Measurements from ENCODE around the gene PSG1.
"Not testable (repeated sequence)": the region's sequence is repeated elsewhere in the genome, so short reads cannot be mapped to it uniquely, and the experiment has no call there.

The PSG1 gene

GRCh38 chr19:42899110-42899509, 19.6 kb upstream of the PSG1 start:
- not testable (repeated sequence) for H3K27me3 Mint-ChIP-seq (ENCODE audit: low read depth); H3K4me3 Mint-ChIP-seq; H3K9me3 Mint-ChIP-seq; H3K36me3 Mint-ChIP-seq (ENCODE audit: low read depth); H3K27ac Mint-ChIP-seq; H3K4me1 Mint-ChIP-seq (ENCODE audit: low read depth)

DNA sequence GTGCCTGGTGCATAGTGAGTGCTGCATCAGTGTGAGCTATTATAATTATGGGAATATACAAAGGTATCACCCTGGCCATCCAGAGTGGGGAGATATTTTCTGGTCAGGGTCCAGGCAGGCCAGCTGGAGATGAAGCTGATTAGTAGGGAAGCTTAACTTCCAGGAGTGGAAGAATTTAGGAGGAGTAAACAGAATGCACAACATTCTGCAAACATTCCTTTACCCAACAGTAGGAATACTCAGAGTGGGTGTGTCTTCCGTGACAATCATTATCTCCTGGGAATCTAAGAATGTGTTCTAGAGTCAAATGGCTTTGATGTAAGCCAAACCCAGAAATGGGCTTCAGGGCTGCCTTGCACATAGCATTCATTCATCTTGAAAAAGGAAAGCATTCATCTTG, 19.1 kb upstream of the PSG1 start:
- H3K27ac Mint-ChIP-seq; H3K27me3 Mint-ChIP-seq (ENCODE audit: low read depth); H3K9me3 Mint-ChIP-seq; H3K4me3 Mint-ChIP-seq; H3K4me1 Mint-ChIP-seq (ENCODE audit: low read depth); H3K36me3 Mint-ChIP-seq (ENCODE audit: low read depth): not testable (repeated sequence)

- H3K36me3 Mint-ChIP-seq (ENCODE audit: low read depth); H3K27me3 Mint-ChIP-seq (ENCODE audit: low read depth); H3K27ac Mint-ChIP-seq; H3K4me3 Mint-ChIP-seq; H3K9me3 Mint-ChIP-seq; H3K4me1 Mint-ChIP-seq (ENCODE audit: low read depth): not testable (repeated sequence)
These were observed 18.2 kb upstream of the PSG1 start for GRCh38 chr19:42897729-42898128.

DNA sequence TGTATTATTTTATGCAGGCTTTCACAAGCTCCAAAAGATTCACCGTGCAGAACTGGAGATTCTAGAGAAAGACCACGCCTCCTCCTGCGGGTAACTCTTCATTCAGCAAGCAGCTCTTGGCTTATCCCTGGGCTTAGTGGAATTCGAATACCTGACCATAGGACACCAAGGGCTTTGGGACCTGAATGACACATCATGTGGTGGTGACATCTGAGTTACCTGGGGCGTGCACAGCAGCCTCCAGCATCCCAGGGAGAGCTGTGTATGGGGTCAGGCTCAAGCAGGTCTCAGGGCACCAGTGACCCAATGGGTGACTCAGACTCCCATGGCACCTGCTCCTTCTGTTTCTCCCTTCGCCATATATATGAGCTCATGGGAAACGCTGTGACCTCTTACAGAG, 10.9 kb upstream of the PSG1 start:
- not testable (repeated sequence) for H3K9me3 Mint-ChIP-seq; H3K4me1 Mint-ChIP-seq (ENCODE audit: low read depth); H3K36me3 Mint-ChIP-seq (ENCODE audit: low read depth); H3K27me3 Mint-ChIP-seq (ENCODE audit: low read depth); H3K4me3 Mint-ChIP-seq; H3K27ac Mint-ChIP-seq

GRCh38 chr19:42887876-42888445, 8.4 kb upstream of the PSG1 start:
- not testable (repeated sequence) for H3K36me3 Mint-ChIP-seq (ENCODE audit: low read depth); H3K27ac Mint-ChIP-seq; H3K4me1 Mint-ChIP-seq (ENCODE audit: low read depth); H3K4me3 Mint-ChIP-seq; H3K27me3 Mint-ChIP-seq (ENCODE audit: low read depth); H3K9me3 Mint-ChIP-seq

GRCh38 chr19:42882730-42883129, 3.2 kb upstream of the PSG1 start:
- H3K9me3 Mint-ChIP-seq; H3K4me3 Mint-ChIP-seq; H3K27ac Mint-ChIP-seq; H3K4me1 Mint-ChIP-seq (ENCODE audit: low read depth); H3K27me3 Mint-ChIP-seq (ENCODE audit: low read depth); H3K36me3 Mint-ChIP-seq (ENCODE audit: low read depth): not testable (repeated sequence)

DNA sequence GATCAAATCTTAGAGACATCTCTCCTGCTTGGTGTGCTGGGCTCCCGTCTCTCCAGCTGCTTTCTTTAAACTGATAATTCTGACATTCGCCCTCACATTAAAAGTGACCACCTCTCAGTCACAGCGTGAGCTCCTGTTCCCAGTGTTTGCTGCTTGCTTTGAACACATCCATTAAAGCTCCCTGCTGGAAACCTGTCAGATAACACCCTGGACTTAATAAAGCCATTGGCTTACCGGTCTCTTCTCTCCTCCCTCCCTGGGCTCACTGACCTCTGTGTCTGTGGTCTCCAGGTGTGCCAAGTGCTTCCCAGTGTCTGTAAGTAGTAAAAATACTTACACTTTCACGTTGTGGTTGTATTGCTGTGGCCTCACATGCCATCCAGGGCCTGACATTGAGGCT, 2.5 kb upstream of the PSG1 start:
- H3K27me3 Mint-ChIP-seq (ENCODE audit: low read depth); H3K4me3 Mint-ChIP-seq; H3K36me3 Mint-ChIP-seq (ENCODE audit: low read depth); H3K4me1 Mint-ChIP-seq (ENCODE audit: low read depth); H3K9me3 Mint-ChIP-seq; H3K27ac Mint-ChIP-seq: not testable (repeated sequence)

DNA sequence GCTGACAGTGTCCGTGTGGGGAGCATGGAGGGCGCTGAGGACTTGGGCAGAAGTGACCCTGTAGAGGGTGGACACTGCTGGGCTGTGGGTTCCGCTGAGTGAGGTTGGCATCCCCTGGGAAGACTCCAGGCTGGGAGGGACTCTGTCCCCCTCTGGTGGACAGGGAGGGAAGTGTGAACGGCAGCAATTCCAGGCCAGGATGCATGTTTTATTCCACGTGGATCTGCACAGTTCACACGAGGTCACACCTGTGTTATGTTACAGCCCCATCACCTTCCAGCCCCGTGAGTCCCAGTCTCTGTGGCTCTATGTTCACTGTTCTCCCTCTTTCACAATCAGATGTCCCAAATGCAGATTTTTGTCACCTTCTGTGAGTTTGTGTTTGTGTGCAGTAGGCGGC, 1.8 kb upstream of the PSG1 start:
- H3K27ac Mint-ChIP-seq; H3K4me1 Mint-ChIP-seq (ENCODE audit: low read depth); H3K9me3 Mint-ChIP-seq; H3K4me3 Mint-ChIP-seq; H3K27me3 Mint-ChIP-seq (ENCODE audit: low read depth); H3K36me3 Mint-ChIP-seq (ENCODE audit: low read depth): not testable (repeated sequence)

- H3K4me1 Mint-ChIP-seq (ENCODE audit: low read depth); H3K36me3 Mint-ChIP-seq (ENCODE audit: low read depth); H3K27ac Mint-ChIP-seq; H3K9me3 Mint-ChIP-seq; H3K4me3 Mint-ChIP-seq; H3K27me3 Mint-ChIP-seq (ENCODE audit: low read depth): not testable (repeated sequence)
These were observed 1.1 kb upstream of the PSG1 start for GRCh38 chr19:42880621-42881020.

- H3K4me3 Mint-ChIP-seq, result not testable (repeated sequence)
These were observed 2.9 kb downstream of the PSG1 start for GRCh38 chr19:42876596-42876995.

GRCh38 chr19:42875881-42876280, 3.6 kb downstream of the PSG1 start:
- not testable (repeated sequence) for H3K27me3 Mint-ChIP-seq (ENCODE audit: low read depth); H3K4me3 Mint-ChIP-seq; H3K27ac Mint-ChIP-seq; H3K4me1 Mint-ChIP-seq (ENCODE audit: low read depth); H3K9me3 Mint-ChIP-seq; H3K36me3 Mint-ChIP-seq (ENCODE audit: low read depth)

More at GRCh38 chr19:42876596-42876995, 2.9 kb downstream of the PSG1 start:
- not testable (repeated sequence) for H3K27me3 Mint-ChIP-seq (ENCODE audit: low read depth); H3K9me3 Mint-ChIP-seq; H3K27ac Mint-ChIP-seq; H3K36me3 Mint-ChIP-seq (ENCODE audit: low read depth); H3K4me1 Mint-ChIP-seq (ENCODE audit: low read depth)

DNA sequence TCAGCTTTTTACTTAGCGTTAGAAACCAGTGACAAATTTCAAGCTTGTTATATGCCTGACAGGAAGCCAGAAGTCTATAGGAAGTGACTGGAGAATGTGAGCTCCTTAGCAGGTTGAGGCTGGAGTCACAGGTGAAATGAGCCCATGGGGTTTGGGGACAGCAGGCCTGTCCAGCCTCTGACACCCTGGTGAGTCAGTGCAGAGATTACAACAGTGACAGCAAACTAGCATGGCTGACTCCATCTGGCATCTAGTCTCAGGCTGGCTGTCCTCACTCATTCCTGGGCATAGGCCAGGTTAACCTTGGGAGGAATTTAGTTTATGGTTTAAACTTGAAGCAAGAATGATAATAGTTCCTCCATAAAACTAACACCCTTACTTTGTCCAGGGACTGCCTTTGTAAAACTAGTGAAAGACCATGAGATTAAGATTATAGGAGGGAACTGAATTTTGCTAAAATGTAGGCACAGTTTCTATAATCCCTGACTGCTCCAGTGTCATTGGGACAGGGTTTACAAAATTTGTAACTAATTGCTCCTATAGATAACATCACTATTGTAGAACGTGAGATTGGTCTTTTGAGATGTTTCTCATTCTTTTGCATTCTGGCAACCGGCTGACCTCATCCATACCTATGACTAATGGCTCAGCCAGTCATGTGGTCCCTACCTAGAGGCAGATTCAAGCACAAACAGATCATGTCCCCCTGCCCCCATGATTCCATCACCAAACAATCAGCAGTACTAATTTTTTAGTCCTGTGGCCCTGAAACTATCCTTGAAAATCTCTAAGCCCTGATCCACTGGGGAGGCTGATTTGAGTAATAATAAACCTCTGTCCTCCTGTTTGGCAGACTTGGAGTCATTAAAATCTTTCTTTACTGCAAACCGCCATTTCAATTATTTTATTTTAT, 4.4 kb downstream of the PSG1 start:
- H3K4me1 Mint-ChIP-seq (ENCODE audit: low read depth); H3K36me3 Mint-ChIP-seq (ENCODE audit: low read depth); H3K27me3 Mint-ChIP-seq (ENCODE audit: low read depth); H3K27ac Mint-ChIP-seq; H3K9me3 Mint-ChIP-seq; H3K4me3 Mint-ChIP-seq: not testable (repeated sequence)

- H3K4me1 Mint-ChIP-seq (ENCODE audit: low read depth); H3K36me3 Mint-ChIP-seq (ENCODE audit: low read depth); H3K27me3 Mint-ChIP-seq (ENCODE audit: low read depth); H3K4me3 Mint-ChIP-seq; H3K27ac Mint-ChIP-seq; H3K9me3 Mint-ChIP-seq: not testable (repeated sequence)
These were observed 5.4 kb downstream of the PSG1 start for GRCh38 chr19:42874136-42874535.

DNA sequence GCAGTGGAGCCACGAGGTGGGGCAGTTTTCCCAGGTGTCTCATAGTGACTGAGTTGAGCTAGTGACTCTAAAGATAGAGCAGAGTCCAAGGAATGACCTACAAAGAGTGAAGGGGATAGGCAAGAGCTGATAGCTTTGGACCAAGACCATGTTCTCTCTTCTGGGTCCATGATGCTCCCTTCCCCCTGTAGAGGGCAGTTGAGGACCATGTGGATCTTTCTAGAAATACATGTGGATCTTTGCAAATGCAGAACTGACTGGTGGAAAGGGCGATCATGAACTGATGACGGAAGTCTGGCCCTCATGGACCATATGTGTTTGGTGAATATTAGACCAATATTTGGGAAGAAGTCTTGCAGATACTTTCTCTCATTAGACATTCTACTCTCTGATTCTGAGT, 6.9 kb downstream of the PSG1 start:
- H3K27ac Mint-ChIP-seq, result no peak overlapping the region
- no peaks in the 10 kb centered on the region for H3K9me3 Mint-ChIP-seq
- no peaks in the 10 kb centered on the region for H3K4me1 Mint-ChIP-seq (ENCODE audit: low read depth)
- H3K36me3 Mint-ChIP-seq (ENCODE audit: low read depth), result no peaks in the 10 kb centered on the region
- no peaks in the 10 kb centered on the region for H3K27me3 Mint-ChIP-seq (ENCODE audit: low read depth)
- no peak overlapping the region for H3K4me3 Mint-ChIP-seq

GRCh38 chr19:42857544-42857867, 22.0 kb downstream of the PSG1 start:
- H3K36me3 Mint-ChIP-seq (ENCODE audit: low read depth), result no peaks in the 10 kb centered on the region
- no peaks in the 10 kb centered on the region for H3K9me3 Mint-ChIP-seq
- no peak overlapping the region for H3K27ac Mint-ChIP-seq
- H3K27me3 Mint-ChIP-seq (ENCODE audit: low read depth), result no peaks in the 10 kb centered on the region
- H3K4me1 Mint-ChIP-seq (ENCODE audit: low read depth), result no peaks in the 10 kb centered on the region
- no peak overlapping the region for H3K4me3 Mint-ChIP-seq

All from T-helper 1 cell treated with Interleukin-12 subunit alpha and Interleukin-12 subunit beta and Interleukin-4 antibody, amounts not matched to agents 30 μg/mL and 1 μg/mL, for 36 hours (primary cell).